ENCODE measurements around the gene KCNC3. TPM values are rescaled to one million over a fixed set of nuclear protein-coding genes. Genes with fewer than 3 reads are reported as not detected.

The KCNC3 gene
- total RNA-seq, 3 donors from 2014 or later (not counting 1 experiment from before 2014, with no cell fraction given): 0.57 to 3.2 (median 0.68) TPM

DNA sequence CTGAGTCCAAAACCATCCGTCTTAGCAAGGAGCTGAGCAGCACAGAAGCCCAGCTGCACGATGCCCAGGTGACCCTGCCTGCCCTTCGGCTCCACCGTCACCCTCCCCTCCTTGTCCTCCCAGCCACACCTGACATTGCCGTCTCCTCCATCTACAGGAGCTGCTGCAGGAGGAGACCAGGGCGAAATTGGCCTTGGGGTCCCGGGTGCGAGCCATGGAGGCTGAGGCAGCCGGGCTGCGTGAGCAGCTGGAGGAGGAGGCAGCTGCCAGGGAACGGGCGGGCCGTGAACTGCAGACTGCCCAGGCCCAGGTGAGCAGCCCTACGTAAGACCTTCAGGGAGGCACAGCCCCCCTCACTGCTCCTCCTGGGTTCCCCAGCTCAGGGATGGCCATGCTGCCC lies 49.1 kb downstream of the KCNC3 start:
- H3K36me3 Mint-ChIP-seq: no peaks in the 10 kb centered on the region
- Histone ChIP-seq H3K9me3 (ENCODE audit: control insufficient read depth, insufficient read depth, low read length) (no peaks in the 10 kb centered on the region), H3K4me1 (ENCODE audit: control insufficient read depth, insufficient read depth, low read length) (no peaks in the 10 kb centered on the region), H3K27me3 (ENCODE audit: control insufficient read depth, insufficient read depth, low read length) (no peaks in the 10 kb centered on the region), H3K27ac (ENCODE audit: low read length) (no peak overlapping the region), H3K4me3 (ENCODE audit: low read length) (no peak overlapping the region), H3K36me3 (ENCODE audit: control insufficient read depth, insufficient read depth, low read length) (no peaks in the 10 kb centered on the region)
- TF ChIP-seq, protein P1, sequence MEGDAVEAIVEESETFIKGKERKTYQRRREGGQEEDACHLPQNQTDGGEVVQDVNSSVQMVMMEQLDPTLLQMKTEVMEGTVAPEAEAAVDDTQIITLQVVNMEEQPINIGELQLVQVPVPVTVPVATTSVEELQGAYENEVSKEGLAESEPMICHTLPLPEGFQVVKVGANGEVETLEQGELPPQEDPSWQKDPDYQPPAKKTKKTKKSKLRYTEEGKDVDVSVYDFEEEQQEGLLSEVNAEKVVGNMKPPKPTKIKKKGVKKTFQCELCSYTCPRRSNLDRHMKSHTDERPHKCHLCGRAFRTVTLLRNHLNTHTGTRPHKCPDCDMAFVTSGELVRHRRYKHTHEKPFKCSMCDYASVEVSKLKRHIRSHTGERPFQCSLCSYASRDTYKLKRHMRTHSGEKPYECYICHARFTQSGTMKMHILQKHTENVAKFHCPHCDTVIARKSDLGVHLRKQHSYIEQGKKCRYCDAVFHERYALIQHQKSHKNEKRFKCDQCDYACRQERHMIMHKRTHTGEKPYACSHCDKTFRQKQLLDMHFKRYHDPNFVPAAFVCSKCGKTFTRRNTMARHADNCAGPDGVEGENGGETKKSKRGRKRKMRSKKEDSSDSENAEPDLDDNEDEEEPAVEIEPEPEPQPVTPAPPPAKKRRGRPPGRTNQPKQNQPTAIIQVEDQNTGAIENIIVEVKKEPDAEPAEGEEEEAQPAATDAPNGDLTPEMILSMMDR (IDR thresholded peaks at IDR 0.05): no peak
- H3K27me3 Mint-ChIP-seq (ENCODE audit: low read depth in 2 of 2): peaks cover 4% of the 10 kb centered on the region in 2 donors
- no peaks in the 10 kb centered on the region for H3K9me3 Mint-ChIP-seq
- 91% methylated on average over 14 of the region's 14 CpGs for WGBS (ENCODE audit: insufficient coverage)
- intact Hi-C loops (cut with micrococcal nuclease): no loop called here
- no peak overlapping the region for H3K4me3 Mint-ChIP-seq
- no peak for ATAC-seq
- H3K27ac Mint-ChIP-seq: no peak overlapping the region
- DNase-seq: no peak
- no peaks in the 10 kb centered on the region for H3K4me1 Mint-ChIP-seq

DNA sequence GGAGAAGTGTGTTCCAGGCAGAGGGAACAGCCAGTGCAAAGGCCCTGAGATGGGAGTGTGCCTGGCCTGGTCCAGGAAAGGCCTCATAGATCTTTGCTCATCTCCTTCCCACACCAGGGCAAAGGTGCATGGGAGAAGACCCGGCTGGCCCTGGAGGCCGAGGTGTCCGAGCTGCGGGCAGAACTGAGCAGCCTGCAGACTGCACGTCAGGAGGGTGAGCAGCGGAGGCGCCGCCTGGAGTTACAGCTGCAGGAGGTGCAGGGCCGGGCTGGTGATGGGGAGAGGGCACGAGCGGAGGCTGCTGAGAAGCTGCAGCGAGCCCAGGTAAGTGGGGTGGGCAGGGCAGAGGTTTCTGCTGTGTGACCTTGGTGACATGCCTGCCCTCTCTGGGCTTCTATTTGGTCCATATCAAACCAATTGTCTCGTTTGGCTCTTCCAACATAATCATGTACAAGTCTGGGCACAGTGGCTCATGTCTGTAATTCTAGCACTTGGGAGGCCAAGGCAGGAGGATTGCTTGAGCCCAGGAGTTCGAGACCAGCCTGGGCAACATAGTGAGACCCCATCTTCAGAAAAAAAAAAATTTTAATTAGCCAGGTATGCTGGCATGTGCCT lies 51.1 kb downstream of the KCNC3 start:
- H3K9me3 Mint-ChIP-seq: no peaks in the 10 kb centered on the region
- intact Hi-C loops (cut with micrococcal nuclease): no loop called here
- ATAC-seq (no peak), DNase-seq (no peak)
- H3K27ac Mint-ChIP-seq: no peak overlapping the region
- no peaks in the 10 kb centered on the region for H3K4me1 ChIP-seq (ENCODE audit: control insufficient read depth, insufficient read depth, low read length)
- H3K4me3 ChIP-seq (ENCODE audit: low read length): no peak overlapping the region
- TF ChIP-seq, protein P1 (IDR thresholded peaks at IDR 0.05): no peak
- 90% methylated on average over 14 of the region's 14 CpGs for WGBS (ENCODE audit: insufficient coverage)
- H3K4me3 Mint-ChIP-seq: no peak overlapping the region
- no peaks in the 10 kb centered on the region for H3K4me1 Mint-ChIP-seq
- no peak overlapping the region for H3K27ac ChIP-seq (ENCODE audit: low read length)
- no peaks in the 10 kb centered on the region for H3K36me3 ChIP-seq (ENCODE audit: control insufficient read depth, insufficient read depth, low read length)
- H3K36me3 Mint-ChIP-seq: no peaks in the 10 kb centered on the region
- peaks cover 0 to 4% of the 10 kb centered on the region in 2 donors for H3K27me3 Mint-ChIP-seq (ENCODE audit: low read depth in 2 of 2)
- H3K27me3 ChIP-seq (ENCODE audit: control insufficient read depth, insufficient read depth, low read length): no peaks in the 10 kb centered on the region
- no peaks in the 10 kb centered on the region for H3K9me3 ChIP-seq (ENCODE audit: control insufficient read depth, insufficient read depth, low read length)

DNA sequence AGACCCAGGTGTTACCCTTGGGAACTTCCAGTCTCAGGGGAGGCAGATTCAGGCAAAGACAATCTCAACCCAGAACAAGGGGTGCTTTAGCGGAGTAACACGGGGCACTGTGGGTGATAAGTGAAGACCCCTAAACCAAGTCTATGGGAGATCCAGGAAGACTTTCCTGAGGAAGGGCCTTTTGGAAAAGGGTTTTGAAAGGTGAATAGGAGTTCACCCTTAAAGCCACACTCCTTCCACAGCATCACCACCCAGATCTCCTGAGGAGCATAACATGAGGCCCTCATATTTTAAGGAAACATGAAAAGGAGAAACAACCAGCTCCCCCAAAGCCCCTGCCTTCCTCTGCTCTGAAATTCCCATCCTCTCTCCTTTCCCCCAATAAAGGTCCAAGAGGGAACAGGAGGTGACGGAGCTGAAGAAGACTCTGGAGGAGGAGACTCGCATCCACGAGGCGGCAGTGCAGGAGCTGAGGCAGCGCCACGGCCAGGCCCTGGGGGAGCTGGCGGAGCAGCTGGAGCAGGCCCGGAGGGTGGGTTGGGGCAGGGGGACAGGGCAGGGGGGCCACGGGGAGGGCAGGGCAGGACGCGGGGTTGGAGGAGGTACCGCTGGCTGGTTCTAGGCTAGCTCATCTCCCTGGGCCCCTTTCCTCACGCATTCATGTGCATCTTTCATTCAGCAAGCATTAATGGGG lies 52.7 kb downstream of the KCNC3 start:
- no peak overlapping the region for H3K4me3 Mint-ChIP-seq
- intact Hi-C loops (cut with micrococcal nuclease): no loop called here
- peaks cover 0 to 10% of the 10 kb centered on the region in 2 donors for H3K27me3 Mint-ChIP-seq (ENCODE audit: low read depth in 2 of 2)
- no peak overlapping the region for H3K27ac Mint-ChIP-seq
- no peak overlapping the region for H3K4me3 ChIP-seq (ENCODE audit: low read length)
- H3K4me1 Mint-ChIP-seq: no peaks in the 10 kb centered on the region
- DNase-seq (no peak), ATAC-seq (no peak)
- no peak overlapping the region for H3K27ac ChIP-seq (ENCODE audit: low read length)
- H3K4me1 ChIP-seq (ENCODE audit: control insufficient read depth, insufficient read depth, low read length): no peaks in the 10 kb centered on the region
- H3K9me3 ChIP-seq (ENCODE audit: control insufficient read depth, insufficient read depth, low read length): no peaks in the 10 kb centered on the region
- H3K9me3 Mint-ChIP-seq: no peaks in the 10 kb centered on the region
- TF ChIP-seq, protein P1 (IDR thresholded peaks at IDR 0.05): no peak
- 86% methylated on average over 15 of the region's 15 CpGs for WGBS (ENCODE audit: insufficient coverage)
- H3K27me3 ChIP-seq (ENCODE audit: control insufficient read depth, insufficient read depth, low read length): no peaks in the 10 kb centered on the region
- no peaks in the 10 kb centered on the region for H3K36me3 Mint-ChIP-seq
- H3K36me3 ChIP-seq (ENCODE audit: control insufficient read depth, insufficient read depth, low read length): no peaks in the 10 kb centered on the region
